Hypothalamus (tissue), 51 donors: ENCODE data around the gene NR2E3.

Experiments used
- DNase-seq, 51 donors: peaks; one replicate each; lab custom pipeline; 2025; lab: John Stamatoyannopoulos, UW

Gene NR2E3

DNA sequence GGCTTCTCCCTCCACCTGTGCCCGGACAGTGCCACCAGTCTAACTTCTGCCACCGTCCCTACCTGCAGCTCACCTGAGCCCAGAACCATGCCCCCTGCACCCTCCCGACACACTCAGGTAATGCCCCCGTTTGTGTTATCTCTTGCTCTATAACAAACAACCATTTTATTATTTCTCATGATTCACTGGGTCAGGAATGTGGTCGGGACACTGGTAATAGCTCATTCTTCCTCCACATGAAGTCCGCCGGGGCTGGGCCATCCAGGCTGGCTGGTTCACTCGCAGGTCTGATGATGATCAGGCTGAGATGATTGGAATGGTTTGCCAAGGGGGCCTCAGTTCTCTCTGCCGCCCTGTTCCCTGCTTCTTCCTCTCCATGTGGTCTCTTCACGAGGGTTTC is 20.3 kb upstream of the NR2E3 start:
- no peak for DNase-seq

DNA sequence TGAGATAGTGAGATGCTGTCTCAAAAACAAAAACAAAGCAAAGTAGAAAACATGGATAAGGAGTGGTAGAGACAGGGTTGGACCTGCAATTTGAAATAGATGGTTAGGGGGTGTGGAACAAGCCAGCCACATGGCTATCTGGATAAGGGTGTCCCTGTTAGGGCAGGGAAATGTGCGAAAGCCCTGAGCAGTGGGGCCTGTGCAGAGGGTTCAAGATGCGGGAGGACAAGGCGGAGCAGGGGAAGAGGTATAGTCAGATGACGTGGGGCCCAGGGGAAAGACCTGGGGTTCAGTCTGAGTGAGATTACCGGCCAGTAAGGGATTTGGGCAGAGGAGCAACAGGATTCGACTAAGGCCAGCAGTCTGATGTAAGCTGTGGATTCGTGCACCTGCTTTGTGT is 18.4 kb upstream of the NR2E3 start:
- no peak for DNase-seq

DNA sequence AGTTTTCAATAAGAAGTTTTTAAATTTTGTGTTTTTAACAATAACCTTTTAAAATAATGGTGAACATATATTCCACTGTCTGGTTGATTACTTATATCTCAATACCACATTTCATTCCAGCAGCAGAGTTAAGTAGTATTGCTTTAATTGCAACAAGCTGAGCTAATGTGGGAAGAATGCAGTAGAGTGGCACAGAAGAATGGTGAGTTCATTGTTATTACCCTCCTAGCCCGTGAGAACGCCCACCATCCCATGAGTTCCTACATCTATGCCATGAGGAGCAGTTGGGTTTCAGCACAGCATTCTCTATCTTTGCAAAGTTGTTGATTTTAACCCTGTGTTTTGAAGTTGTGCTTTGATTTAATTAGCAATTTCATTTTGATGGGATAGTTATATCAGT is 17.8 kb upstream of the NR2E3 start:
- no peak for DNase-seq

DNA sequence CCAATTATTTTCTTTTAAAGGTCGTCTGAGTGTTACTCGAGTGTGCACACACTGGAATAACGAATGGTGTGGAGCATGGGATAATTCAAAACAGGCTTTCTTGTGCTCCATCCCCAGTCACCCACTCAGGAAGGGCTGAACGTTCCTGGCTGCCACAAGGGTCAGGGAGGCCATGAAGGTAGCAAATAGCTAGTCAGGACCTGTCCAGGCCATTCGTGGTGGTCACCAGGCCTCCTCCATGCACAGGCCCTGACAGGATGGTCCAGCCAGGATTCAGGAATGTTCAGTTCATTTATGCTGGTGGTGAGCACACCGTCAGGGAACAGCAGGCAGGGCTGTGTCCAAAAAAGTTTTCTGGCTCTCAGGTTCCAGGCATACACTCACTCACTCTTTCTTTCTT is 11.7 kb upstream of the NR2E3 start:
- no peak for DNase-seq

DNA sequence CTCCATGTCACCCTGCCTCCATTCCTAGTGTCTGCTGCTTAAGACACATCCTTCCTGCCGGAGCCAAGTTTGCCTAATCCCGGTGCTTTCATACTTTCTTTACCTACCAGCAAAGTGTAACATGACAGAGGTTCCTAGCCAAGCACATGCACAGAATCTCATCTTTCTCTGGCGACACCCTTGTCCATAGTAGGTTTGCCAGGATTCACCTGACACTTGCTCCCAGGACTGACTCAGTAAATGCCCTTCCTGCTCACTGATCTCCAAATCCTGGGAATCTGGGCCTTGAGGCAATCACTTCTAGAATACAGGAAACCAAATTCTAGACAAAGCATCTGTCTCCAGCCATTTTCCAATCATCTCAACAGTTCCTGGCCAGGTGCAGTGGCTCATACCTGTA is 10.2 kb upstream of the NR2E3 start:
- no peak for DNase-seq

DNA sequence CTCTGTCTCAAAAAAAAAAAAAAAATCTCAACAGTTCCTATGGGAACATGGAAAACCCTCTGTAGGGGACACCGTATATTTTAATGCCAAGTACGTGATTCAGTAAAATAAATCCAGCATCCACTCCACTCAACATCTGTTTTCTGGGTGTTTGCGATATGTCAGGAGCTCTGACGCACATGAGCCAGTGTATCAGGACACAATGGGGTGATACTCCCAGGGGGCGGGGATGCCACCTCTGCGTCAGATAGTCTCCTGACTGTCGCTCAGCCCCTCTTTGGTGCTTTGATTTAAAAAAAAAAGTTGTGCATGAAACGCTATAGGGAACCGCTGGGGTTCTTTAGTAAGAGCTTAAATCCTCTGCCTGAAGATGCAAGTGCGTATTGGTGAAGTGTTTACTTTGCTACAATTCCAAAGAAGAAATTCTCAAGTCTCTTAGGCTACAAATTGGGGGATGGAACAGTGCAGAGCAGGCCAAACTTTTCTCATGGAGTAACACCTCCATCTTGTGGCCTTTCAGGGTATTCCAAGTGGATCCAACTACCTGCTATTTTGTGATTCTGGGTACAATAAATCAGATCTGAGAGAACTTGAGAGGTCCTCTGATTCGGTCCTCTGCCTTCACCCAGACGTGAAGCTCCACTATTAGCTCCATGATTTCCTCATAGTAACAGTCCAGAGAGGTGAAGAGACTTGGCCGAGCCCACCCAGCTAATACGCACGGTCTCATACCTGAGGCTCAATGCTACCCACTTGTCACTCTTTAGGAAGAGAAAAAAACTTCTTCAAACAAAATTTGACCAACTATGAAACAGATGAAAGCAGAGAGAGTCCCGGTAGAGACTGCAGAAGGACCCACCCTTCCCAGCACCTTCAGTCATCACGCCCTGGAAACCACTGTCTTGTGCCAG is 9.3 kb upstream of the NR2E3 start:
- peak in 15 of 51 donors; percentile 1 to 40 (median 19) for DNase-seq

DNA sequence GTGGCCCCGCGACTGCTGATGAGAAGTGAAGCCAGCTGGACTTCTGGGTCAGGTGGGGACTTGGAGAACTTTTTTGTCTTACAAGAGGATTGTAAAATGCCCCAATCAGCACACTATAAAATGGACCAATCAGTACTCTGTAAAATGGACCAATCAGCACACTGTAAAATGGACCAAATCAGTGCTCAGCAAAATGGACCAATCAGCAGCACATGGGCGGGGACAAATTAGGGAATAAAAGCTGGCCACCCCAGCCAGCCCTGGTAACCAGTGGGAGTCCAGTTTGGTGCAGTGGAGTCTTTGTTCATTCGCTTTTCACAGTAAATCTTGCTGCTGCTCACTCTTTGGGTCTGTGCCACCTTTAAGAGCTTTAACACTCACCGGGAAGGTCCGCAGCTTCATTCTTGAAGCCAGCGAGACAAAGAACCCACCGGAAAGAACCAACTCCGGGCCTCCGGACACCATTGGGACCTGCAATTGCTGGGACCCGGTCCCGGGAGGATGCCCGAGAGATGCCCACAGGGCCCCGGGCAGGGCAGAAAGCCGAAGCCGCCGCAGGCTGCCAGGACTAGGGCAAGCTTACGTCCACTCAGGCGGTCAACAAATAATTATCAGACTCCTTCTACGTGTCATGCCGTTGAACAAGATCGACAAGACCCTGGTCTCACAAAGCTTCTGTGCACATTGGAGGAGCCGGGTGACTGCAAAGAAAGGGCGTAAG is 8.3 kb upstream of the NR2E3 start:
- DNase-seq = no peak

DNA sequence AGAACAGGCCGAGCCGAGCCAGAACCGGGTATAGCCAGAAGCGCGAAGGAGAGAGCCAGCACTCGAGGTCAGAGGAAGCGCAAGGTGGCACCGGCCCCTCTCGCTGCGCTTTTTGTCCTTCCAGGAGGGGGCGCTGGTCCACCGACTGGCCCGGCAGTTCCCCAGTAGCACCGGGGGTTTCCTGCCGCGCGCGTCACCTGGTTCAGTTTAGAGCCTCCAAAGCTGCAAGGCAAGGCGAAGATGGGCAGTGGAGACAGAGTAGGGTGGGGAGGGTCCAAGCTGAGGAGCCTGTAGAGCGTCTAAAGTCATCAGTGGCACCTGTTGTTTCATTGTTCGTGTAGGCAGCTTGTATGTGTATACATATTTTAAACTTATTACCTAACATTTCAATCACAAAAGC is 7.6 kb upstream of the NR2E3 start:
- DNase-seq = no peak

DNA sequence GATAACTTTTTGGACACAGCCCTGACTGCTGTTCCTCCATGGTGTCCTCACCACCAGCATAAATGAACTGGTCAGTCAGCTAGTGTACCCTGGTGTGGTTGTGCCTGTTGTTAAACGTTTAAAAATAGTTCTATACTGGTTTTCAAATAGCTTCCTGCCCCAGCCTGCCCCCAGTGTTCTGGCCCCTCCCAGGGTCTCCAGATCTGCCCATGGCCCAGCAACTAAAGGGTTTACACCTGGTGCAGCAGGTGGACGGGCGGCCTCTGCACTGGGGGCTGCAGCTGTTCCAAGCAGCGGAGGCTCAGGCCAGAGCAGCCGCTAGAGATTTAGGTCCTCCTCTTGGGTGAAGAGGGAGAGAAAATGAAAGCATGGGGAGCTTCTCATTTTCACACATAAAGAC is 6.1 kb upstream of the NR2E3 start:
- DNase-seq = no peak

DNA sequence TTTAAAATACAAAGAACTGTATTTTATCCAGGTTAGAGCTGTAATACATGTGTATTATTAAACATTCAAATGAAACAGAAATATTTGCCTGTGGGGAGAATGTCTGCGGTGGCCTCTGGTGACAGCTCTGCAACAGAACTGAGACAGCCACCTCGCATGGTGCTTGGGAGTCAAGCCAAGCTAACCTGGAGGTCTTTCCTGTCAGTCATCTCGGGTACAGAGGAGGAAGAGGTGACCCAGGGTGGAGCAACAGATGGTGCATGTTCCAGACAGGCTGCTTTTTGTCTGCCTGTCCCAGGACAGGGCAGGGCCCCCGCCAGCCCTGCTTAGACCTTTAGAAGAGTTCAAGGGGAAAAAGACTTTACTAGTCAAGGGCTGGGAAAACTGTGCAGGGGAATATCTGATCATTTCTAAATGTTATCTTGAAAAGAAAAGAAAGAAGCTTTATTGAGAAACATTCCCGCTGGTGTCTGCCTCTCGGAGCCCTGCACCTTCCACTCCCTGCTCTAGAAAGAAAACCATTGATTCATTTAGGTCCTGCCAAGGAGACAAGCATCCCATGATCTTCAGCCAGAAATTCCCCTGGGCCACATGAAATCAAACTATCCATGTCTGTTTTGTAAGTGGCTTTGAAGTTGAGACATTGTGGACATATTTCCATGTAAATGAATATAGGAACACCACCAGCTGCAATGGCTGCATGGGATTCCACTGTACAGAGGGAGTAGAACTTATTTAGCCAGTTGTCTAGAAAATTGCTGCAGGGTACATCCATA is 5.5 kb upstream of the NR2E3 start:
- no peak for DNase-seq

DNA sequence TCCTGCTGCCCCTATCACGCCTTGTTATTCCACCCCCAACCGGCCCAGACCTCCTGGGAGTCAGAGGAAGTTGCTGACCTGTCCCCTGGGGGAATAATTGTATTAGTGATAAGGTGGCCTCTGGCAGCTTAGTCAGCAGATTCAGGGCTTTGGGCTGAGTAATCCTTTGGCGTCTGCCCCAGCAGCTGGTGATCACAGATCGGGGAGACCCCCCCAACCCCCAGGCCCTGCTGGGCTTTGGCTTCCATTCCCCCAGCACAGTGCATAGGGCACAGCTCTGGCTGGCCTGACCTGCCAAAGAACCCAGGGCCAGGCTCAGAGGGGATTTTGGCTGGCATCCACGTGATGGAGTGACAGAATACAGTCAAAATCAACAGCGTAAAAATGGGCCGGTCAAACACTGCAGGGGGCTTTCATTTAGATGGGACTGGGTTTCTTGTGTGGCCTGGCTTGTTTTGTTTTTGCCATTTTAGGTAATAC is 3.9 kb upstream of the NR2E3 start:
- DNase-seq = no peak

DNA sequence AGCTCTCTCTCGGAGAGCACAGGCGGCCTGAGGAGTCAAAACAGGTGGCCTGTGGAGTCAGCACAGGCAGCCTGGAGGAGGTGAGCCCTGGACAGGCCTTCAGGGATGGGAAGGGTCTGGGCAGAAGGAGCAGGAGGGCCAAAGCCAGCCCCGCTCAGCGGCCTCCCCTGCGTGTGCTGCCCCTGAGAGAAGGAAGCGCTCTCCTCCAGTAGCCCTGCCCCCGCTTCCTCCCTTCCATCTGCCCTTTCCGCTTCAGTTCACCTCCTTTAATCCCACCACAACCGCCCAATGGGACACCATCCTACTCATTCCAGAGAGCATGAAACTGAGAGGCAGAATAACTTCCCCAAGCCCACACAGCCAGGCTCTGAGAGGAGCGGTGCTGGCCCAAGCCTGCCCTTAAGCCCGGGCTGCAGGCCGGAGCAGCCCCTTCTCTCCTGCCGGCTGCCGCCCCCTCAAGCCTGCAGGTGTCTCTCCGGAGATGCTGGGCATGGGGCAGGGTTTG is 3.2 kb upstream of the NR2E3 start:
- no peak for DNase-seq

DNA sequence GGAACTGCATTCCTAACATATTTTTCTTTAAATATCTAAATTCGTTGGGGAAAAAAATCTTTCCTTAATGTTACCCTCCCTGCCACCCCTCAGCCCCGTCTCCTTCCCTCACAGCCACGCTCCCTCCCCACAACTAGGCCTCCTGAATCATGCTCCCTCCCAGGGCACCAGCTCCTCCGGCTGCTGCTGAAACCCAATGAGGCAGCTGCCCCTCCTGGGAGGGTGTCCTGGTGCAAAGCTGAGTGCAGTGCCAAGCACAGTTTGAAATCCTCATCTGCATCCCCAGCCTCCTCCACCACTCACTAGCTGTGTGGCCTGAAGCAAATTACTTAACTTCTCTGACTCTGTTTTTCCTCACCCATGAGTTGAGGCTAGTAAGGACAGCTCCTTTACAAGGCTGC is 2.7 kb upstream of the NR2E3 start:
- DNase-seq = no peak

DNA sequence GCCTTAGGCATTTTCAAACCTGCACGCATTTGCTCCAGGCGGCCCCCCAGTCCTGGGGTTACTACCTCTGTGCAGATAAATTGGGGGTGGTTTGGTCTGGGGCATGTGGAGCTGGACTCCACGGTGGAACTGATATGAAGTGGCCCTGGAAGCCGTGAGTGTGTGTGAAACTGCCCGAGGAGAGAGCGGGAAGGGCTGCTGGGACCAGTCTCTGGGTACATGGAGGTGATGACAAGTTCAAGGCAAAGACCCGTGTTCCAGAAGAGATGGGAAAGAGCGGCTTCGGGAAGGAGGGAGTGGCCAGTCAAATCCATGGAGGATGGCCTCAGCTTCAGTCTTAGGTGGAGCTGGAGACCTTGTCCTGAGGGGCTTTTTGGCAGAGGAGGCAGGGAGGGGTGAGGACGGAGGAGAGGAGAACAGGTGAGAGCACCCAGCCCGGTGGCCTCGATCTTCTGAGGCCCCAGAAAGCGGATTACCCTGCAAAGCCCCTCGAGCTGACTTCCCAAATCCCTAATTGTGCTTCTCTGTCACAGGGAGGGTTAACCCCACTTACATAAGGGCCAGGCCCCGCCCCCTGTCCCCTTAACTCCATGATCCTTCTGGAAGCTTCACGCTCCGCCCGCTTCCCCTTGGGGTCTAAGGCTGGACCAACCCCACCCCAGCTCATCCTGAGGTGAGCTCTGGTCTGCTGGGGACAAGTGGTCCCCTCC is 1.9 kb upstream of the NR2E3 start:
- DNase-seq = no peak

DNA sequence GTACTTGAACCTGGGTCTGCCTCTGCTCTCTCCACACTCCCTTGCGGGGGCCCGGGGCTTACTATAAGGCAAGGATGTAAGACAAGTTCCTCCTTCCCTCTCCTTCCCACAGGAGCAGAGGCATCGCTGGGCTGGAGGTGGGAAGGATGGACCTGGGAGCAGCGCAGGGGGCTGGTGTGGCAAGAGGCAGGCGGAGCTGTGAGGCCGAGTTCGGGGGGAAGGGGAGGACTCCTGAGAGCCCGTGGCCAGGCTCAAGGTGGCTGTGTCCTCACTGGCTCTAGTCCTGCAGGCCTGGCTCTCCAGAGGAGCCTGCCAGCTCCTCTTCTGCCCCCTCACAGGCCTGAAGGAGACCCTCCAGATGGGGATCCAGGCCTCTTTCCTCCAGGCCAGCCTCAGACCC is 1.0 kb upstream of the NR2E3 start:
- DNase-seq = no peak

DNA sequence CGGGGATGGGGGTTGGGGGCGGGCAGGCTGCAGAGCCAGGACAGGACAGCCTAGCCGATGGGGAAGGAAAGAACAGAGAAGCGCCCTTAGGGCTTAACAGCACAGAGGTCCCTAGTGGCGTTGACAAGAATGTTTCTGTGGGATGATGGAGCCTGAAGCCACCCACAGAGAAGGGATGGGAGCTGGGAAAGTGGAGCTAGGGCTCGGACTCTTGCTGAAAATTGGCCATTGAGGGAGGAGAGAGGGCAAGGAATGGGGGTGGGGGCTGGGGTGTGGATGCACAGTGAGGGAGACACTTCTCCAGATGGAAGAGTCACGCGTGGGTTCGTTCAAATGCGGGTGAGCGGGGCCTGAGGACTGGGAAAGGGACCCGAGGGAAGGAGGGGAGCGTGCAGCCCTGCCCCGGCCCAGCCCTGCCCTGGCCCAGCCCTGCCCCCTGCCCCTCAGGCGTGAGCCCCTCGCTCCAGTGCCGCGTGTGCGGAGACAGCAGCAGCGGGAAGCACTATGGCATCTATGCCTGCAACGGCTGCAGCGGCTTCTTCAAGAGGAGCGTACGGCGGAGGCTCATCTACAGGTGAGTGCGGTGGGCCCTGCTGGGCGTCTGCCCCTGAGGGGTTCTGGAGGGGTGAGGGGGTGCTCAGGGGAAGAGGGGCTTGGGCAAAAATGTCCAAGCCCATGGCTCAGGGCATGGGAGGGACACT is 832 bp downstream of the NR2E3 start:
- no peak for DNase-seq

DNA sequence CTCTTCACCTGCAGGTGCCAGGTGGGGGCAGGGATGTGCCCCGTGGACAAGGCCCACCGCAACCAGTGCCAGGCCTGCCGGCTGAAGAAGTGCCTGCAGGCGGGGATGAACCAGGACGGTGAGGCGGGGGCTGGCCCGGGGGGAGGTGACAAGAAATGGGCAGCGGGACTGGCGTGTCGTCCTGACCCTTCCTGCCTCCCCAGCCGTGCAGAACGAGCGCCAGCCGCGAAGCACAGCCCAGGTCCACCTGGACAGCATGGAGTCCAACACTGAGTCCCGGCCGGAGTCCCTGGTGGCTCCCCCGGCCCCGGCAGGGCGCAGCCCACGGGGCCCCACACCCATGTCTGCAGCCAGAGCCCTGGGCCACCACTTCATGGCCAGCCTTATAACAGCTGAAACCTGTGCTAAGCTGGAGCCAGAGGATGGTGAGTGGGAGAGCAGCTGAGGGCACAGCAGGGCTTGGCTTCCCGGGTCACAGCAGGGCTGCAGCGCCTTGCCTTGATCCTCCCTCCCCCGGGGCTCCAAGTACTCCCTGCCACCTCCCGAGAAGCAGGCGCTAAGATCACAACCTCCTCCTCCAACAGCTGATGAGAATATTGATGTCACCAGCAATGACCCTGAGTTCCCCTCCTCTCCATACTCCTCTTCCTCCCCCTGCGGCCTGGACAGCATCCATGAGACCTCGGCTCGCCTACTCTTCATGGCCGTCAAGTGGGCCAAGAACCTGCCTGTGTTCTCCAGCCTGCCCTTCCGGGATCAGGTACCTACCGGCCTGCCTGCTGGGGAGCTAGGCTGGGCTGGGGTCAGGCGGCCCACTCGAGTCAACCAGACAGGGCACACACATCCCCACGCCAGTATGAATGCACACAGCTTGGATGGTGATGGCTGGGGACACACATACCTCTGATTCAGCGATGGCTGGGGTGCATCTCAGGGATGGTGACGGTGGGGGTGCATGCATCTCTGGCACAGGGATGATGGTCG is 1.7 kb downstream of the NR2E3 start:
- no peak for DNase-seq

DNA sequence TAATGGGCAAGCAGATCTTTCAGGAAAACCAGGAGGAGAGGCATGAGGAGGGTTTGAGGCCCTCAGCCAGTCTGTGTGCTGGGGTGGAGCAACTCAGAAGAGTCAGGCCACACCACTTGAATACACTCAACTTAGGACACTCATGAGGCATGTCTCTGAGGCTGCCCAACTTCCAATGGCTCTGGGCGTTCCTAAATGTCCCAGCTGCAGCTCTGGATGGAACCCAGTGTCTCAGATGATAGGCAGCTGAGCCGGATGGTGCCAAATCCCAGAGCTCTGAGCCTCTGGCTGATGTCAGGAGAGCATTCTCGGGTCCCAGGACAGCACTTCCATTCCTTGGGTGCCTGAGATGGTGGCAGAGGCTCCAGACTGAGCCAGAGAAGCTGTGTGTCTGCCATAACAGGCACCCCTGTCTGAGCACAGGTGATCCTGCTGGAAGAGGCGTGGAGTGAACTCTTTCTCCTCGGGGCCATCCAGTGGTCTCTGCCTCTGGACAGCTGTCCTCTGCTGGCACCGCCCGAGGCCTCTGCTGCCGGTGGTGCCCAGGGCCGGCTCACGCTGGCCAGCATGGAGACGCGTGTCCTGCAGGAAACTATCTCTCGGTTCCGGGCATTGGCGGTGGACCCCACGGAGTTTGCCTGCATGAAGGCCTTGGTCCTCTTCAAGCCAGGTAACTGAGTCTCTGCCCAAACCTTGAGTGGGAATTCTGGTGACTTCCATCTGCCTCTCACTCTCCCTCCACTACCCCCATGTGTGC is 2.8 kb downstream of the NR2E3 start:
- no peak for DNase-seq
